GM19395 (cell line): ENCODE data around the gene SNIP1.
"Not testable (repeated sequence)": the region's sequence is repeated elsewhere in the genome, so short reads cannot be mapped to it uniquely, and the experiment has no call there.

Experiments used
- ATAC-seq: cut with Tn5 transposase; IDR thresholded peaks from one replicate; pipeline ENCODE4 v1.9.1; 2021; ENCODE audit warnings: mild to moderate bottlenecking, moderate library complexity; ENCODE audit not compliant: unreplicated experiment

Gene SNIP1

DNA sequence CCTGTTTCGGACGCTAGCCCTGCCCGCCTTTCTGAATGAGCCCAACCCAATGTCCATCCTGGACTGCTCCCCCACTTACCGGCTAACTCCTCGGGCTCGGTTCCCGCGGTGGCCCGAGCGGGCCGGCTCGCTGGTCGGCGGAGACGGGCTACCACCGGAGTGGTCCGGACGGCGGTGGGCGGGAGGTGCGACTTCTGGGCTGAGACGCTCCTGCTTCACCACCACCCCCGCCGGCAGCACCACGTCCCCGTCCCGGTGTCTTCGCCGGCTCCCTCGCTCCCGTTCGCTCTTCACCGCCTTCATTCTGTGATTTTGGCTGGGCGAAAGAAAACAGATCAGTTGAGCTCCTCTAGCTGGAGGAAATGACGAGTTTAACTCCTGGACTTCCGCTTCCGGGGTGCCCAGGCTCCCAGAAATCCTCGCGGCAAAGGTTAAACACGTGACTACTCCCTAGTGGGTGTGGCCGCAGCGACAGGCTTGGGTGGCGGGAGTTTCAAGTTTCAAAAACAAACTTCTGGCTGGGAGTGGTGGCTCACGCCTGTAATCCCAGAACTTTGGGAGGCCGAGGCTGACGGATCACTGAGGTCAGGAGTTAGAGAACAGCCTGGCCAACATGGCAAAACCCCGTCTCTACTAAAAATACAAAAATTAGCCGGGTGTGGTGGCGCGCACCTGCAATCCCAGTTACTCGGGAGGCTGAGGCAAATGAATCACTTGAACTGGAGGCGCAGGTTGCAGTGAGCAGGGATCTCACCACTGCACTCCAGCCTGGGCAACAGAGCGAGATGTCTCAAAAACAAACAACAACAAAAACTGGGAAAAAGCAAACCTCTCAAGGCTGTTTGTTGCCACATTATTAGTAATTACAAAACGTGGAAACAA lies at the start of gene SNIP1:
TSS of gene SNIP1 (minus strand) at position 367 of the 882 bp plus-strand sequence. CDS start at position 303, 64 bp downstream.
- ATAC-seq, result peak; percentile 91

DNA sequence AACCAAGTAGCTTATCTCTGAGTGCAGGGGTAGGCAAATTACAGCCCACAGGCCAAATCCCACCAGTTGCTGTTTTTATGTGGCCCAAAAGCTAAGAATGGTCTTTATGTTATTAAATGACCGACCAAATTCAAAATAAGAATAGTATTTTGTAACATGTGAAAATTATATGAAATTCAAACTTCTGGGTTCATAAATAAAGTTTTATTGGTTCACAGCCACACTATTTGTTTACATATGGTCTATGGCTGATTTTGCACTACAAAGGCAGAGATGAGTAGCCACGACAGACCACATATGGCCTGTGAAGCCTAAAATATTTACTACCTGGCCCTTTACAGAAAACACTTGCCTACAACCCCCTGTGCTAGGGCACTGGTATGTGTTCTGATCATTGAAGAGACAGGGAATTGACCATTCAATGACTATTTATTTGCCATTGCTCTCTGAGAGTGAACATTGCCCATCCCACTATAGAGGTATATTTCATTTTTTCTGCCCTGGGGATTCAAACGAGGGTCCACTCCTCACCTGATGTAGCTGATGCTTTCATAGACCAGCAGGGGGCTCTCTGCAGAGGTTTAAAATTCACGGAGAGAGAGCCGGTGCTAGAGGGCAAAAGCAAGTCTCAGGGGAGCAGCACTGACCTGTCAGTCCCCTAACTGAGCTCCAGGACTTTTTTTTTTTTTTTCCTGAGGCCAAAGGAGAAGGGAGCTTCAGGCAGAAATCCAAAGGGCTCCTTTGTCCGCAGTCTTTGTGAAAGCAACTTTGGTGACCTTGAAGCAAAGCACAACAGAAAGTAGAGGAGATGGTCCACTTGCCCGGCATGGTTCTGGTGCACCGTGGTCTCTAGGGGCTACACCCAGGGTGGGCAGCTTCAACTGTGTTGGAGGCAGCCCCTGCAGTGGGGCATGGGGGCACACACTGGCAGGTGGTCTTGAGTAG lies 48.9 kb upstream of the SNIP1 start:
- ATAC-seq, result no peak

DNA sequence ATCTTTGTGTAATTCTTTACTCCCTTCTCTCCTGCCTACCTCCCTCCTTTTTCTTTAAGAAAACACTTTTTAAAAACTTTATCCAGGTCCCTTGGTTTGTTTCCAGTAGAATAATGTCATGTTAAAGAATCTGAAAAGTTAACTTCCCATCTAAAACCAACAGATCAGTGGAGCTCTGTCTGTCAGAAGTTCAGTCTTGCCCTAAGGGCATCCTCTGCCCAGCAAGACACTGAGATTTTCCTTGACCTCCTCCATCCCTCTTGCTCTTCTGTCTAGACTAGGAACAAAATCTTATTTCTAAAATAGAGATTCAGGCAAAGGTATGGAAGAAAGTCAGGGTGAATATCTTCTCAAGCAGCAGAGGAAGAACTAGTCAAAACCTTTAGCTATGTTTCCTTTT lies 47.3 kb upstream of the SNIP1 start:
- ATAC-seq, result no peak

DNA sequence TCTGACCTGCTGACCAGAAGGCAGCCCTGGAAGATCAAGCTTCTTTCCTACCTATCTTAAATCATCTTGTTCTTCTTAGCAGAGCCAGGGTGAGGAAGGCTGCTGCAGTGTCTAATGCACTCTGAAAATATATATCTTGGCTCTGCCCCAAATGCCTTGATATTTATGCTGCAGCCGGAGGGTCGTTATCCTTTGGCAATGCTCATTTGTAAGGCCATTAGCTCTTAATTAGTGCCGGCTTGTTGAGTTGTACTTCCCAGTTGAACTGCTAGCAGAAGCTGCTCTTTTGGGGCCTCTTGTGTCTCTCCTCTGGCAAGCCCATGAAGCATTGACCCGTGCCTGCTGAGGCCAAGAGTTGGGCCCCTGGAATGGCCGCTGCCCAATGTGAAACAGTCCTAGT lies 45.8 kb upstream of the SNIP1 start:
- no peak for ATAC-seq

- ATAC-seq, result peak; percentile 10
These were observed 42.1 kb upstream of the SNIP1 start for GRCh38 chr1:37596182-37596667.

DNA sequence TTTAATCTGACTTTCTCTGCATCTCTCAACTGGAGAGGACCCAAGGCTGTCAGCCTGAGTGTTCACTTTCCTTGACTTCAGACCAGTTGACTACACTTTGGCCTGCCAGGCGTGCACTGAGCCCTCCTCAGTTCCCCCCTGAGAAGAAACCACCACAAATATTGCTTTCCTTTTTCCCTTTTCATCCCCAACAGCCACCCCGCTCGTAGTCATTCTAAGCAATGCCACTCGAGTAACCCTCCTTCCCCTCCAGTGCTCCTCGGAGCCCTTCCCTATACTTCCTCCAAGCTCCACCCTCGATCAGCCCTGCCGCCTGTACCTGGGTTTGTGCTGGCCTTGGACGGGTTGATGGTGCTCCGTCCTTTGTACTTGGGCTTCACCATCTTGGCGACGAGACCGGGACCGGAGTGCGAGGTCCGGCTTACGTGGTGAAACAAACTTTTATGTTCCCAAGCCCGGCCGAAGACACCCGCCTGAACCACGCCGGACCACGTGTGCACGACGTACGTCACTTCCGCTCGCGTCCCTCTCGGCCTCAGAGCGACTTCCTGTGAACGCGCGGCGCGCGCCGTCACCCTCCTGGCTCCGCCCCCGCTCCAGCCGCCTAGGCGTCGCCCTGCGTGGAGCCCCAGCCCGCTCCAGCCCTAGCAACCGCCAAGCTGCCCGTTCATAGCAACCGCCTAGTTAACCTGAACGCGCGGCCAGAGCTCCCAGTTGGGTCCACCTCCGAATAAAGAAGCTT lies 41.5 kb upstream of the SNIP1 start, which contains the start of gene GNL2:
TSS of gene GNL2 (minus strand) at position 498 of the 742 bp plus-strand sequence. CDS start at position 383, 115 bp downstream.
- ATAC-seq, result peak; percentile 96

GRCh38 chr1:37593726-37594125 lies 39.6 kb upstream of the SNIP1 start:
- no peak for ATAC-seq

DNA sequence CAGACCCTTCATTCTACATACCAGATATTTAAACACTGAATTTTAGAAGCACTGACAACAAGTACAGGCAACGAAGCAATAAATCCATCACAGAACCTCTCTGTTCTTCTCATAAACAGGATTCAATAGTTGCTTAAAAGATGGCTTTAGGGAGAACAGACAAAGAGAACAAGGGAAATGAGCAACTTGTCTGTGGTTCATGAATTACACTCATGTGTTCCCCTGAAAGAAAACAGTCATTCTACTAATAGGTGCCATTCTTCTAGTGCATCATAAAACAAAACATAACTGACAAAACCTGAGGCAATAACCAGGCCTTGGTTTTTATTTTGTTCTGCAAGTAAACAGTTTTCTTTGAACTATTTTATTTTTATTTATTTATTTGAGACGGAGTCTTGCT lies 34.8 kb upstream of the SNIP1 start:
- ATAC-seq, result no peak

DNA sequence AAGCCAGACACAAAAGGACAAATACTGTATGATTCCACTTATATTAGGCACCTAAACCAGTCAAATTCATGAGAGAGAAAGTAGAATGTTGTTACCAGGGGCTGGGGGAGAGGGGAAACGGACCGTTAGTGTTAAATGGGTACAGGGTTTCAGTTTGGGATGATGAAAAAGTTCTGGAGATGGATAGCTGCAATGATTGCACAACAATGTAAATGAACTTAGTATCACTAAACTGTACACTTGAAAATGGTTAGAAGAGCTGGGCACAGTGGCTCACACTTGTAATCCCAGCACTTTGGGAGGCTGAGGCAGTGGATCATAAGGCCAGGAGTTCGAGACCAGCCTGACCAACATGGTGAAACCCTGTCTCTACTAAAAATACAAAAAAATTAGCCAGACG lies 30.5 kb upstream of the SNIP1 start:
- ATAC-seq, result not testable (repeated sequence)

GRCh38 chr1:37575692-37576091 lies 21.6 kb upstream of the SNIP1 start:
- no peak for ATAC-seq

DNA sequence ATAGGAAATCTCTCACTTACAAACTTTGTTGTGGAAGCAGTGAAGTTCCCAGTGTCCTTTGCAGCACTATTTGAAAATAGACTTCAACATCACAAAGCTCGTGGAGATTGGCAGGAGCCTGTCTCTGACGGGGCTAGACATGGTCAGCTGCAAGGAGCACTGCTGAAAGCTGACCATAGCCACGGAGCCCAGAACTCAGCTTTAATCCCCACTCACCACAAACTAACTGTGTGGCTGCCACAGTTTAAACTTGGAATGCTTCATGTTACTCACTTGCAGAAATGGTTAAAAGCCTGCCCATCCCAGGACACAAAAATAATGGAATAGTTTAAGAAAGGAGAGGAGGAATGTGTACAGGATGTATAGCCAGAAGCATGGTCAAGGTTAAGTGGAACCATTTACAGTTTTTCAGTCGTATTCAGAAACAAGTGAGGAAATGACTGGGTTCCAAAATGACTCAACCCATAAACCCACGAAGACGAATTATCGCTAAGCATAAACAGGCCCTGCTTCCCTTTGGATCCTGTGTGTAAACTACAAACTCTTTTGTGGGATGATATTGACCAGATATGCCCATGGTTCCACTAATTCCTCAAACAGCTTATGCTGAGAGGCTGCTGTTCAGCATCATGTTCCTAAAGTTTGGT lies 20.9 kb upstream of the SNIP1 start:
- no peak for ATAC-seq

GRCh38 chr1:37570528-37571334 lies 16.6 kb upstream of the SNIP1 start:
- no peak for ATAC-seq

GRCh38 chr1:37567023-37567422 lies 12.9 kb upstream of the SNIP1 start:
- ATAC-seq, result no peak

GRCh38 chr1:37564892-37565291 lies 10.8 kb upstream of the SNIP1 start:
- no peak for ATAC-seq

GRCh38 chr1:37562984-37563383 lies 8.9 kb upstream of the SNIP1 start:
- ATAC-seq, result no peak

GRCh38 chr1:37561133-37562132 lies 7.3 kb upstream of the SNIP1 start:
- ATAC-seq, result no peak

- no peak for ATAC-seq
These were observed 6.5 kb upstream of the SNIP1 start for GRCh38 chr1:37560401-37561132.
